ENCODE results near the gene TMUB1.

The TMUB1 gene

GRCh38 chr7:151071032-151071866 is 12.0 kb downstream of the TMUB1 start:
- DNase-seq (ENCODE audit: low read depth in 2 of 2, low spot score in 1 of 2): no peak

- DNase-seq (ENCODE audit: low read depth in 2 of 2, low spot score in 1 of 2): no peak
Observed at GRCh38 chr7:151070574-151070960, 12.7 kb downstream of the TMUB1 start.

- DNase-seq (ENCODE audit: low read depth in 2 of 2, low spot score in 1 of 2): no peak
Observed at GRCh38 chr7:151069841-151070573, 13.3 kb downstream of the TMUB1 start.

GRCh38 chr7:151068069-151068773 is 15.1 kb downstream of the TMUB1 start:
- DNase-seq (ENCODE audit: low read depth in 2 of 2, low spot score in 1 of 2): no peak

- DNase-seq (ENCODE audit: low read depth in 2 of 2, low spot score in 1 of 2): no peak
Observed at GRCh38 chr7:151066273-151066974, 16.9 kb downstream of the TMUB1 start.

- no peak for DNase-seq (ENCODE audit: low read depth in 2 of 2, low spot score in 1 of 2)
Observed at GRCh38 chr7:151065516-151065915, 17.8 kb downstream of the TMUB1 start.

- no peak for DNase-seq (ENCODE audit: low read depth in 2 of 2, low spot score in 1 of 2)
Observed at GRCh38 chr7:151064993-151065392, 18.3 kb downstream of the TMUB1 start.

- no peak for DNase-seq (ENCODE audit: low read depth in 2 of 2, low spot score in 1 of 2)
Observed at GRCh38 chr7:151064454-151064853, 18.8 kb downstream of the TMUB1 start.

GRCh38 chr7:151063212-151063561 is 20.1 kb downstream of the TMUB1 start:
- DNase-seq (ENCODE audit: low read depth in 2 of 2, low spot score in 1 of 2): no peak

- DNase-seq (ENCODE audit: low read depth in 2 of 2, low spot score in 1 of 2): no peak
Observed at GRCh38 chr7:151062399-151063211, 20.7 kb downstream of the TMUB1 start.

GRCh38 chr7:151062111-151062398 is 21.2 kb downstream of the TMUB1 start:
- DNase-seq (ENCODE audit: low read depth in 2 of 2, low spot score in 1 of 2): no peak

GRCh38 chr7:151061213-151062110 is 21.8 kb downstream of the TMUB1 start:
- no peak for DNase-seq (ENCODE audit: low read depth in 2 of 2, low spot score in 1 of 2)

- no peak for DNase-seq (ENCODE audit: low read depth in 2 of 2, low spot score in 1 of 2)
Observed at GRCh38 chr7:151060416-151061212, 22.7 kb downstream of the TMUB1 start.

GRCh38 chr7:151060113-151060415 is 23.2 kb downstream of the TMUB1 start:
- no peak for DNase-seq (ENCODE audit: low read depth in 2 of 2, low spot score in 1 of 2)

- DNase-seq (ENCODE audit: low read depth in 2 of 2, low spot score in 1 of 2): no peak
Observed at GRCh38 chr7:151059367-151060112, 23.8 kb downstream of the TMUB1 start, which contains the start of gene SLC4A2. Gene SLC4A2 (plus strand): TSS chr7:151059589. CDS start chr7:151061988, 2,399 bp downstream.

GRCh38 chr7:151058781-151059366 is 24.4 kb downstream of the TMUB1 start:
- no peak for DNase-seq (ENCODE audit: low read depth in 2 of 2, low spot score in 1 of 2)

GRCh38 chr7:151057989-151058780 is 25.1 kb downstream of the TMUB1 start:
- DNase-seq (ENCODE audit: low read depth in 2 of 2, low spot score in 1 of 2): peak; percentile 89 to 94
